Measurements from ENCODE around the gene HLA-E.
"Not testable (repeated sequence)": the region's sequence is repeated elsewhere in the genome, so short reads cannot be mapped to it uniquely, and the experiment has no call there.

The HLA-E gene

GRCh38 chr6:30481211-30481964 lies 7.9 kb upstream of the HLA-E start:
- peak; percentile 49 for DNase-seq

DNA sequence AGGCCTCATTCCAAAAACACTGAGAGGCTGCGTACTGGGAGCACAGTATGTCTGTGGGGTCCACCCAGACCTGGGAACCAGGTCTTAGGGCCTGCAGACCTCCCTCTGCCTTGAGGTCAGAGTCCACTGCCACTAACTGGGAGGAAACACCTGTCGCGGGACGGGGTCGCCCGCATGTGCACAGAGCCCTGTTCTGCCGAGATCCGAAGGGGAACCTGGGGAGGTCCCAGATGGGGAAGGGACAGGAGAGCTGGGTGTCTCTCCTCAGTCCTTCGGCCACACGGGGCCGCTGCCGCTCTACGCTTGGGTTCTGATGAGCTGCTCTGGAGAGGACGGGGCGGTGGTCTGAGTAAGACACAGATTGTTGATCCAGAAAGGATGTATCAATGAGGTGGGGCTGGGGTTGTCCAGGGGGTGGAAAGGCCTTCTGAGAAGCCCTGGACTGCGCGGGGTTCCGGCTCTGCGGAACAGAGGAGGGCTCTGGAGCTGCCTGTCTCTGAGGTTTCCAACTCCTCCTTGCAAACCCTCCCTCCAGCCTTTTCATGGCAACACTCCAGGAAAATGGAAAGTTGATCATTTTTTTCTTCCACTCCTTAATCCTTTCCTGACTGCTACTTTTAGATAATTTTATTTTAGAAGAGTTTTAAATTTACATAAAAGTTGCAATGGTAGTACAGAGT lies 7.2 kb upstream of the HLA-E start:
- DNase-seq: peak; percentile 91

- peak; percentile 69 for DNase-seq
Measured at GRCh38 chr6:30483677-30484279, 5.5 kb upstream of the HLA-E start.

DNA sequence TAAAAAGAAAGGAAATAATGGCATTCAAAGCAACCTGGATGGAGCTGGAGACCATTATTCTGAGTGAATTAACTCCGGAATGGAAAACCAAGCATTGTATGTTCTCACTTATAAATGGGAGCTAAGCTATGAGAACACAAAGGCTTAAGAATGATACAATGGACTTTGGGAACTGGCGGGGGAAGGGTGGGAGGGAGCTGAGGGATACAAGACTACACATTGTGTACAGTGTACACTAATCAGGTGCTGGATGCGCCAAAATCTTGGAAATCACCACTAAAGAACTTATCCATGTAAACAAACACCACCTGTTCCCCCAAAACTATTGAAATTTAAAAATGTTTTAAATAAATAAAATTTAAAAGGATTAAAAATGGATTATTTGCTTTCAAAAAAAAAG lies 4.1 kb upstream of the HLA-E start:
- peak; percentile 15 for DNase-seq

DNA sequence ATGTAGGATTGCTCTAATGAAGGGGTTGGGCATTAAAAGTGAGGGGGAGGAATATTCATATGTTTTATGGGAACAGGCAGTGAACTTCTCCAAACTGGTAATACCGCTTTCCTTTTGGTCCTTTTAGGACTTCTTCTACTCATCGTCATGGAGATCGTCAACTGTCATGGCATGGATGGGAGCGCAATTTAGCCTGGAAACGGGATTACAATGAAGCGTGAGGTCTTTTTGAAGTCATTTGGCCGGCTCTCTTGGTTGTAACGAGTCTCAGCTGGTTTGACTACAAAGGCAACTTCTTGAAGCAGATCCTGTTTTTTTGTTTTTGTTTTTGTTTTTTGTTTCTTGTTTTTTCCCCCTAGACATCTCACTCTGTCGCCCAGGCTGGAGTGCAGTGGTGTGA lies 1.4 kb upstream of the HLA-E start:
- DNase-seq: no peak

- DNase-seq: not testable (repeated sequence)
Measured at GRCh38 chr6:30488697-30489080, 620 bp upstream of the HLA-E start.

GRCh38 chr6:30490026-30490876 lies 942 bp downstream of the HLA-E start:
- peak; percentile 69 for DNase-seq

GRCh38 chr6:30491291-30491953 lies 2.1 kb downstream of the HLA-E start:
- DNase-seq: not testable (repeated sequence)

DNA sequence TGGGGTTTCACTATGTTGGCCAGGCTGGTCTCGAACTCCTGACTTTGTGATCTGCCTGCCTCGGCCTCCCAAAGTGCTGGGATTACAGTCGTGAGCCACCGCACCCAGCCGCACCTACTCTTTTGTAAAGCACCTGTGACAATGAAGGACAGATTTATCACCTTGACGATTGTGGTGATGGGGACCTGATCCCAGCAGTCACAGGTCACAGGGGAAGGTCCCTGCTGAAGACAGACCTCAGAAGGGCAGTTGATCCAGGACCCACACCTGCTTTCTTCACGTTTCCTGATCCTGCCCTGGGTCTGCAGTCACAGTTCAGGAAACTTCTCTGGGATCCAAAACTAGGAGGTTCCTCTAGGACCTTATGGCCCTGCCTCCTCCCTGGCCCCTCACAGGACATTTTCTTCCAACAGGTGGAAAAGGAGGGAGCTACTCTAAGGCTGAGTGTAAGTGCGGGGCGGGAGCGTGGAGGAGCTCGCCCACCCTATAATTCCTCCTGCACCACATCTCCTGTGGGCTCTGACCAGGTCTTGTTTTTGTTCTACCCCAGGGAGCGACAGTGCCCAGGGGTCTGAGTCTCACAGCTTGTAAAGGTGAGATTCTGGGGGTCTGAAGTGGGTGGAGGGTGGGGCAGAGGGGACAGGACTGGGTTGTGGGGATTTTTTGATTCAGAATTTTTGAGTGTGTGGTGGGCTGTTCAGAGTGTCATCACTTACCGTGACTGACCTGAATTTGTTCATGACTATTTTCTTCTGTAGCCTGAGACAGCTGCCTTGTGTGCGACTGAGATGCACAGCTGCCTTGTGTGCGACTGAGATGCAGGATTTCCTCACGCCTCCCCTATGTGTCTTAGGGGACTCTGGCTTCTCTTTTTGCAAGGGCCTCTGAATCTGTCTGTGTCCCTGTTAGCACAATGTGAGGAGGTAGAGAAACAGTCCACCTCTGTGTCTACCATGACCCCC lies 3.0 kb downstream of the HLA-E start:
- DNase-seq: no peak

DNA sequence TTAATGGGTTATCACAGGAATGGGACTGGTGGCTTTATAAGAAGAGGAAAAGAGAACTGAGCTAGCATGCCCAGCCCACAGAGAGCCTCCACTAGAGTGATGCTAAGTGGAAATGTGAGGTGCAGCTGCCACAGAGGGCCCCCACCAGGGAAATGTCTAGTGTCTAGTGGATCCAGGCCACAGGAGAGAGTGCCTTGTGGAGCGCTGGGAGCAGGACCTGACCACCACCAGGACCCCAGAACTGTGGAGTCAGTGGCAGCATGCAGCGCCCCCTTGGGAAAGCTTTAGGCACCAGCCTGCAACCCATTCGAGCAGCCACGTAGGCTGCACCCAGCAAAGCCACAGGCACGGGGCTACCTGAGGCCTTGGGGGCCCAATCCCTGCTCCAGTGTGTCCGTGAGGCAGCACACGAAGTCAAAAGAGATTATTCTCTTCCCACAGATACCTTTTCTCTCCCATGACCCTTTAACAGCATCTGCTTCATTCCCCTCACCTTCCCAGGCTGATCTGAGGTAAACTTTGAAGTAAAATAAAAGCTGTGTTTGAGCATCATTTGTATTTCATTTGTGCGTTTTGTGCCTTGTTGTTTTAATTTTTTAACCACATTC lies 4.4 kb downstream of the HLA-E start:
- DNase-seq: no peak

DNA sequence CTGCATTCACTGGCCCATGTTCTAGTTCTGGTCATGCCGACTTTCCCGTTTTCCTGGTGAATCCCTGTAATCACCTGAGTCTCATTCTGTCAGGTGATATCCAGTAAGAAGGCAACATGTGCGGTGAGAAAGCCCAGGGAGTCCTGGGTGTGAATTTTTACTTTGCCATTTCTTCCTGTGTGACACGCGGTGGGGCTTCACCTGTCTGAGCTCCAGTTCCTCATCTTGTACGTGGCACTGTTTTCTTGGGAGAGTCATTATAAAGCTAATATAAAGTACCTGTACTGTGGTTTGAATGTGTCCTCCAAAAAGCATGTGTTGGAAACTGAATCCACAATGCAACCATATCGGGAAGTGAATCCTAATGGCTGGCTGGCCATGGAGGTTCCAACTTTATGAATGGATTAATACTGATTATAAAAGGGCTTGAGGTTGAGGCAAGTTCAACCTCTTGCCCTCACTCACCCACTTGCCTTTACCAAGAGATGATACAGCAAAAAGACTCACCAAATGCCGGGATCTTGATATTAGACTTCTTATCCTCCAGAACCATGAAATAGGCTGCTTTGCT lies 5.1 kb downstream of the HLA-E start:
- no peak for DNase-seq

DNA sequence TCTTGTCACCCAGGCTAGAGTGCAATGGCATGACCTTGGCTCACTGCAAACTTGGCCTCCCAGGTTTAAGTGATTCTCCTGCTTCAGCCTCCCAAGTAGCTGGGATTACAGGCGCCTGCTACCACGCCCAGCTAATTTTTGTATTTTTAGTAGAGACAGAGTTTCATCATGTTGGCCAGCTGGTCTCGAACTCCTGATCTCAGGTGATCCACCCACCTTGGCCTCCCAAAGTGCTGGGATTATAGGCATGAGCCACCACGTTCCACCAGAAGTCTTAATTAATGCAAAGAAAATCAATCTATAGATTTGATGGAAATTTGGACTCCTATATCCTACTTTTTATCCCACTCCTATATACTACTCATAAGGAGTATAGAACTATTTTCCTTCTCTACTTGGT lies 5.8 kb downstream of the HLA-E start:
- DNase-seq: not testable (repeated sequence)

DNA sequence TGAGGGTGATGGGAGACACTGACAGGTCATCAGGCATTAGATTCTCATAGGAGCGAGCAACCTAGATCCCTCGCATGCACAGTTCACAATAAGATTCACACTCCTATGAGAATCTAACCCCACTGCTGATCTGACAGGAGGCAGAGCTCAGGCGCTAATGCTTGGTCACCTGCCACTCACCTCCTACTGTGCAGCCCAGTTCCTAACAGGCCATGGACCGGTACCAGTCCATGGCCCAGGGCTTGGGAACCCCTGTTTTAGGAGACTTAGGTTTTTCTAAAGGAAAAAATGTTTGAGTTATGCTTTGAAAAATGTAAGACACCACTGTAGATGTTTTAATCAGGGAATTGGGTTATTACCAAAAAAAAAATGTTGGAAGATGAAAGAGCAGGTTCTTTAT lies 6.7 kb downstream of the HLA-E start:
- no peak for DNase-seq

DNA sequence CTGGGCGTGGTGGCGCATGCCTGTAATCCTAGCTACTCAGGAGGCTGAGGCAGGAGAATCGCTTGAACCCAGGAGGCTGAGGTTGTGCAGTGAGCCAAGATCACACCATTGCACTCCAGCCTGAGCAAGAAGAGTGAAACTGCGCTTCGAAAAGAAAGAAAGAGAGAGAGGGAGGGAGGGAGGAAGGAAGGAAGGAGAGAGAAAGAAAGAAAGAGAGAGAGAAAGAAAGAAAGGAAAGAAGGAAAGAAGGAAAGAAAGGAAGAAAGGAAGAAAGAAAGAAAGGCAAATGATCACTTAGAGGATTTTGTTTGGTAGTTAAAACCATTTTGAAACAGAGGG lies 7.9 kb downstream of the HLA-E start:
- not testable (repeated sequence) for DNase-seq

DNA sequence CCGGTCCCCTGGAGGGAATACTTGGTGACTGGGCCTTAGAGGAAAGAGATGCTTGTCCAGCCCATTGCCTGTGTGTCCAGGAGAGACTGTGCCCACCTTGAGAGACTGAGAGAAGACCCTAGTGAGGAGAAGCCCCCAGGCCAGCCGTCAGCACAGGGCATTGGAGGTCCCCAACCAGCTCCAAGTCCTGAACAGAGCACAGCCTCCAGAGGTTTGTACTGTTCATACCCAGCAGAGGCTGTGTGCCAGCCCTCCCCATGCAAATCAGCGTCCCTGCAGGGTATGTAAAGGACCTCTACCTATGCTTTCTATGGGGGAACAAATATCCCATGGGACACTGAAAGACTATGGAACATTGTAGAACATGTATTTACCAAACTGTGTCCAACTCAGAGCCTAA lies 8.4 kb downstream of the HLA-E start:
- DNase-seq: no peak

DNA sequence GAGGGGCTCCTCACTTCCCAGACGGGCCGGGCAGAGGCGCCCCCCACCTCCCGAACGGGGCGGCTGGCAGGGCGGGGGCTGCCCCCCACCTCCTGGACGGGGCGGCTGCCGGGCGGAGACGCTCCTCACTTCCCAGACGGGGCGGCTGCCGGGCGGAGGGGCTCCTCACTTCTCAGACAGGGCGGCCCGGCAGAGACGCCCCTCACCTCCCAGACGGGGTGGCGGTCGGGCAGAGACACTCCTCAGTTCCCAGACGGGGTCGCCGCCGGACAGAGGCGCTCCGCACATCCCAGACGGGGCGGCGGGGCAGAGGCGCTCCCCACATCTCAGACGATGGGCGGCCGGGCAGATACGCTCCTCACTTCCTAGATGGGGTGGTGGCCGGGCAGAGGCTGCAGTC lies 9.4 kb downstream of the HLA-E start:
- not testable (repeated sequence) for DNase-seq

DNA sequence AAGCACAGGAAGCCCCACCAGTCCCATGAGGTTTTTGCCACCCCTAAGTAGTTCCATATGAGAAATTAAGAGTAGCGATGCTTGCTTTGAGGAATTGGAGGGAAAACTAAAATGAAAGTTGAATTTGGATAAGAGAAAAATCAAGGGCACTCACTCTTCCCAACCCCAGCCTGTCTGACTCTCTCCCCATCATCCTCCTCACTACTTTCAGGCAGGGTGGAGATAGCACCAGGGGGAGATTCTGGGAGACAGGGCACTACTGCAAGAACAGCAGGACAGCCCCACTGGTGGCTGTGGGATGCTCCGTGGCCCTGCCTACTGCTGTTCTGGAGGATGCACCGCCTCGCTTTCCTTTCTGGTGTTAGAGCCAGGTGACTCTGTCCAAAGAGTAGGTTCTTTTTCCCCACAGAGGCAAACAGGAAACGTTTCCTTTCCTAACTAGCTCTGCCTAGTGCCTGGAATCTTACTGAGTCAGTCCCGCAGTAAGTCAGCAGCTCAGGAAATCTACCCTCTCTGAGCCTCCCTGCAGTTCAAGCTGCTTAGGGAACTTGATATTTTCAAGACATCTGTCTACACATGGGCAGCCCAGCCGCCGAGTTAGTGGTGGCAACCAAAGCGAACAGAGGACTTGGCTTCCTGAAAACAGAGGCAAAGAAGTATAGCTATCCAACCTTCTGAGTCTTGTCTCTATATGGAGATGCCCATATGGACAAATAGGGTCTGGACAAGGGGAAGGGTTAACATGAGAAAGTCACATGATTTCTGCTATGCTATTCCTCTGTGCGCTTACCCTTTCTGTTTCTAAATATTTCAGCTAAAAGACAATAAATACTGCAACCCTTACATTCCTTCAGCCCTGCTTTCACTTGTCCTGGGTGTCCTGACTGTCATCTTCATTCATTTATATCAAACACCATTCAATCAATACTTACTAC lies 11.4 kb downstream of the HLA-E start:
- DNase-seq: peak; percentile 63

GRCh38 chr6:30507849-30508827 lies 18.8 kb downstream of the HLA-E start:
- DNase-seq: no peak
